GM18508 (cell line): ENCODE measurements around the gene S100A2.

Experiments
- ATAC-seq: cut with Tn5 transposase; IDR thresholded peaks from one replicate; pipeline ENCODE4 v1.9.1; 2021; ENCODE audit warnings: moderate number of reproducible peaks; ENCODE audit not compliant: insufficient read depth, unreplicated experiment

Gene S100A2

GRCh38 chr1:153547560-153548551 lies 17.8 kb downstream of the S100A2 start:
- ATAC-seq = no peak

- ATAC-seq = no peak
These were observed 18.7 kb downstream of the S100A2 start for GRCh38 chr1:153546796-153547559.

GRCh38 chr1:153546371-153546770 lies 19.3 kb downstream of the S100A2 start:
- ATAC-seq = no peak

GRCh38 chr1:153545067-153546055 lies 20.3 kb downstream of the S100A2 start, which contains the start of gene S100A4:
S100A4 (minus strand) TSS chr1:153545806; CDS start chr1:153544794, 1,012 bp downstream.
- ATAC-seq = no peak

- no peak for ATAC-seq
These were observed 21.1 kb downstream of the S100A2 start for GRCh38 chr1:153544453-153545066.

GRCh38 chr1:153543736-153544135 lies 21.9 kb downstream of the S100A2 start:
- no peak for ATAC-seq

- no peak for ATAC-seq
These were observed 22.5 kb downstream of the S100A2 start for GRCh38 chr1:153542956-153543711.

- no peak for ATAC-seq
These were observed 23.7 kb downstream of the S100A2 start for GRCh38 chr1:153541641-153542590.

GRCh38 chr1:153540394-153541361 lies 25.0 kb downstream of the S100A2 start, which contains the start of gene S100A5:
S100A5 (minus strand) TSS chr1:153540934; CDS start chr1:153540191, 743 bp downstream.
- ATAC-seq = no peak

GRCh38 chr1:153539395-153540093 lies 26.1 kb downstream of the S100A2 start:
- ATAC-seq = no peak

GRCh38 chr1:153538315-153538821 lies 27.3 kb downstream of the S100A2 start:
- ATAC-seq = no peak

GRCh38 chr1:153537376-153537730 lies 28.3 kb downstream of the S100A2 start:
- no peak for ATAC-seq

GRCh38 chr1:153536671-153537375 lies 28.8 kb downstream of the S100A2 start:
- no peak for ATAC-seq

- no peak for ATAC-seq
These were observed 29.5 kb downstream of the S100A2 start for GRCh38 chr1:153536012-153536670.
